Coronary artery (tissue), 2 donors: ENCODE data around the gene SCAPER.
A peak's percentile ranks its signal among the peaks of the same experiment; 100 is the strongest.

Experiments
- DNase-seq: peaks from one replicate; pipeline ENCODE4 v3.0.0-alpha.2; 2017; ENCODE audit warnings: low spot score
- H3K27ac ChIP-seq, 2 donors: fragments of 200-600 bp; sonication (generic); one replicate each; pipeline ENCODE4 v1.5.1; 2016 to 2019
- H3K4me3 ChIP-seq: fragments of 200-600 bp; sonication (generic); 2 replicates; pipeline ENCODE4 v1.5.1; 2016; ENCODE audit warnings: mild to moderate bottlenecking, moderate library complexity
- TF ChIP-seq, protein P1 (sequence below): fragments of 200-600 bp; sonication (generic); IDR thresholded peaks from one replicate; pipeline ENCODE4 v1.5.1; 2019; ENCODE audit warnings: antibody characterized with exemption

The SCAPER gene

GRCh38 chr15:76905013-76905839 is at the start of gene SCAPER:
Gene SCAPER, minus strand, starts transcription at chr15:76905340. Its CDS starts 21,523 bp downstream, at chr15:76883817.
- peak within 1 kb of the TSS; percentile 97 for H3K4me3 ChIP-seq
- TF ChIP-seq, protein P1, sequence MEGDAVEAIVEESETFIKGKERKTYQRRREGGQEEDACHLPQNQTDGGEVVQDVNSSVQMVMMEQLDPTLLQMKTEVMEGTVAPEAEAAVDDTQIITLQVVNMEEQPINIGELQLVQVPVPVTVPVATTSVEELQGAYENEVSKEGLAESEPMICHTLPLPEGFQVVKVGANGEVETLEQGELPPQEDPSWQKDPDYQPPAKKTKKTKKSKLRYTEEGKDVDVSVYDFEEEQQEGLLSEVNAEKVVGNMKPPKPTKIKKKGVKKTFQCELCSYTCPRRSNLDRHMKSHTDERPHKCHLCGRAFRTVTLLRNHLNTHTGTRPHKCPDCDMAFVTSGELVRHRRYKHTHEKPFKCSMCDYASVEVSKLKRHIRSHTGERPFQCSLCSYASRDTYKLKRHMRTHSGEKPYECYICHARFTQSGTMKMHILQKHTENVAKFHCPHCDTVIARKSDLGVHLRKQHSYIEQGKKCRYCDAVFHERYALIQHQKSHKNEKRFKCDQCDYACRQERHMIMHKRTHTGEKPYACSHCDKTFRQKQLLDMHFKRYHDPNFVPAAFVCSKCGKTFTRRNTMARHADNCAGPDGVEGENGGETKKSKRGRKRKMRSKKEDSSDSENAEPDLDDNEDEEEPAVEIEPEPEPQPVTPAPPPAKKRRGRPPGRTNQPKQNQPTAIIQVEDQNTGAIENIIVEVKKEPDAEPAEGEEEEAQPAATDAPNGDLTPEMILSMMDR: no peak
- peak; percentile 92 for DNase-seq
- peak within 1 kb of the TSS; percentile 94 to 96 for H3K27ac ChIP-seq

DNA sequence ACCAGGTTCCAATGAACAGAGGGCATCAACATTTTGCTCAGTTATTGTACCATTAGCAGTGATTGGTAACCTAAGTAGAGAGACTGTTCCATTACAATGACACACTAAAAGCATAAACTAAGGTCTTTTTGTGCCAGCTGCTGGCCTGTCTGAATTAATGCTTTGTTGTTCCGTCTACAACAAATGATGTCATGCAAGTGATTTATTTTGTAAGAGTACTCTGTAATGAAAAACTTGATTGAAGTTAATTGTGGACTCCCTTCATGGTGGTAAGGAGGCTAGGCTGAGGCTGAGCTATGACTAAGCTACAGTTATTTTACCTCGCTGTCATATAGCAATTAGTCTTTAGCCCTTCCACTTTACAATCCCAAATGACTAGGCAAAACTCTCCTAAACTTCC is 49.6 kb upstream of the SCAPER start:
- Histone ChIP-seq H3K27ac (no peak overlapping the region), H3K4me3 (no peak overlapping the region)
- no peak for DNase-seq
- TF ChIP-seq, protein P1: no peak

DNA sequence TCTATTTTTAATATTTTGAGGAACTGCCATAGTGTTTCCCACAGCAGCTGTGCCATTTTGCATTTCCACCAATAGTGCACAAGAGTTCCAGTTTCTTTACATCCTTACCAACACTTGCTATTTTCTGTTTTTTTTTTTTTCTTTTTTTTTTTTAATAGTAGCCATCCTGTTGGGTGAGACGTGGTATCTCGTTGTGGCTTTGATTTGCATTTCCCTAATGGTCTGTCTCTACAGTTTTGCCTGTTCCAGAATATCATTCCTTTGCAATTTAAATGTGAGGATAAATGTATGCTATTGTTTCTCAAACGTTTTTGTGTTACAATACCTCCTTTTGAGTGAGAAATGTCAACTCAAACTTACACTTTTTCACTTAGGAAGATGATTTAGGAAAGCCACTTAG is 48.8 kb upstream of the SCAPER start:
- H3K27ac ChIP-seq: no peak overlapping the region
- no peak for DNase-seq

GRCh38 chr15:76951220-76951619 is 46.1 kb upstream of the SCAPER start:
- no peak overlapping the region for H3K4me3 ChIP-seq
- TF ChIP-seq, protein P1: no peak
- DNase-seq: no peak
- no peak overlapping the region for H3K27ac ChIP-seq

More for the DNA sequence above, 48.8 kb upstream of the SCAPER start:
- TF ChIP-seq, protein P1: no peak
- no peak overlapping the region for H3K4me3 ChIP-seq

DNA sequence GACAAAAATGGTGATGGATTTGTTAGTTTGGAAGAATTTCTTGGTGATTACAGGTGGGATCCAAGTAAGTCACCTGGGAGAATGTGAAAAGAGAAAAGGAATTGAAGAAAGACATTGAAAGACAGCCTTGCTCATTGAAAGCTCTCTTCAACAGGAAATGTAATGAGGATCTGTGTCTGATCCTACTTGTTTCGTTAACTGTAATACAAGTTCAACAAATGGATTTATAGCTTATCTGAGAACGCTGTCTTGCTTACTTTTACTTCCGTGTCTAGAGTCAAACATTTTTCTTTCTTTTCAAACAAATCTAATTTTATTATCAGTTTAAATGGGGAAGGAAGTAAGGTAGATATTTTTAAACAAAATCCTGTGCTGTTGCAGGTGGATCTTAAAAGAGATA is 42.3 kb upstream of the SCAPER start:
- DNase-seq: no peak
- TF ChIP-seq, protein P1: no peak
- Histone ChIP-seq H3K4me3 (no peak overlapping the region), H3K27ac (no peak overlapping the region)

GRCh38 chr15:76945494-76946093 is 40.5 kb upstream of the SCAPER start:
- Histone ChIP-seq H3K4me3 (no peak overlapping the region), H3K27ac (no peak overlapping the region)
- no peak for DNase-seq
- TF ChIP-seq, protein P1: no peak

DNA sequence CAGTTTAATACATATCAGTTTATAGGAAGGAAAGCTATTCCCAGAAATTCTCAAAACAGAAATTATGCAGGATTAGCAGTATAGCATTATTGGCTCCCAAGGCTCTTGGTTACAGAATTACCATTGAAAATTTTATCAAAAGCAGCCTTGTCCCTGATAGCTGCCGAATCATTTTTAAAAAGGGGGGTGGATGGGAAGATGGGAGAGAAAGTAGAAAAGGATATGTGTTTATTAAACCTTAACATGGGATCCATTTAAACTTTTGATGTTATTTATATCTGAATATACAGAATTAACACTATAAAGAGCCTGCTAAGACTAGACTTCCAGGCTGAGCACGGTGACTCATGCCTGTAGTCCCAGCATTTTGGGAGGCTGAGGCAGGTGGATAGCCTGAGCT is 37.2 kb upstream of the SCAPER start:
- Histone ChIP-seq H3K27ac (no peak overlapping the region), H3K4me3 (no peak overlapping the region)
- TF ChIP-seq, protein P1: no peak
- DNase-seq: no peak
